A549 (cell line): ENCODE measurements around the gene CTNND2.

Experiments
- CHD4 ChIP-seq: fragments of 200-600 bp; sonication (generic); IDR thresholded peaks from 2 replicates; pipeline ENCODE4 v1.6.1; 2016; ENCODE audit warnings: antibody characterized with exemption, mild to moderate bottlenecking, borderline replicate concordance
- CTCF ChIP-seq: fragments of >200 bp; sonication (Bioruptor Twin); formaldehyde crosslinking; IDR thresholded peaks from 3 replicates; pipeline ENCODE4 v1.5.1; 2016
- HEYL ChIP-seq: fragments of 250-450 bp; sonication (Bioruptor Pico); IDR thresholded peaks from 2 replicates; pipeline ENCODE4 v1.8.0; 2021; ENCODE audit warnings: mild to moderate bottlenecking, moderate library complexity
- RCOR1 ChIP-seq: fragments of 150-350 bp; IDR thresholded peaks from 2 replicates; pipeline ENCODE4 v1.6.1; 2014; ENCODE audit warnings: antibody characterized with exemption, low read length, low read depth
- TP53 ChIP-seq: fragments of 250-450 bp; sonication (Bioruptor Pico); IDR thresholded peaks from 2 replicates; pipeline ENCODE4 v1.5.0; 2021; ENCODE audit warnings: mild to moderate bottlenecking, moderate library complexity

GRCh38 chr5:11422342-11422741 lies 481.9 kb downstream of the CTNND2 start:
- TF ChIP-seq CTCF (no peak), HEYL (CRISPR knock-in tag) (no peak), CHD4 (no peak), RCOR1 (no peak), TP53 (no peak)
